MM.1S (cell line): ENCODE data around the gene PRKAR1B.

Experiments used
- CTCF ChIP-seq: fragments of 300-600 bp; sonication (generic); IDR thresholded peaks from 2 replicates; pipeline ENCODE4 v1.5.1; 2016; ENCODE audit warnings: antibody characterized with exemption, low read length, mixed read lengths
- EZH2 ChIP-seq: fragments of 300-600 bp; sonication (generic); optimal IDR thresholded peaks from 2 replicates; pipeline ENCODE3; 2017; ENCODE audit warnings: low read depth, mild to moderate bottlenecking, antibody characterized with exemption, low read length, mixed read lengths

- TF ChIP-seq CTCF, result no peak
- no peak for TF ChIP-seq EZH2
These were observed 94.3 kb downstream of the PRKAR1B start for GRCh38 chr7:632831-633210.
